ENCODE measurements around the gene RAB39B.

RAB39B gene

GRCh38 chrX:155216179-155216939 lies 47.9 kb downstream of the RAB39B start, which contains the start of gene VBP1:
Gene VBP1, plus strand, starts transcription at chrX:155216460. Its CDS starts 23 bp downstream, at chrX:155216483.
- DNase-seq (ENCODE audit: insufficient read length, low spot score) (peak; percentile 27), FAIRE-seq (no peak)
- TF ChIP-seq CTCF (IDR thresholded peaks at IDR 0.05; ENCODE audit: insufficient read depth, missing control alignments) = peak; percentile 19

- no peak for DNase-seq (ENCODE audit: insufficient read length, low spot score)
- no peak for TF ChIP-seq CTCF (IDR thresholded peaks at IDR 0.05; ENCODE audit: insufficient read depth, missing control alignments)
- no peak for FAIRE-seq
These were observed 48.7 kb downstream of the RAB39B start for GRCh38 chrX:155215443-155216178.

GRCh38 chrX:155213731-155214130 lies 50.6 kb downstream of the RAB39B start:
- FAIRE-seq (no peak), DNase-seq (ENCODE audit: insufficient read length, low spot score) (no peak)
- TF ChIP-seq CTCF (IDR thresholded peaks at IDR 0.05; ENCODE audit: insufficient read depth, missing control alignments) = no peak

- DNase-seq (ENCODE audit: insufficient read length, low spot score) = no peak
- FAIRE-seq = peak; percentile 25
- no peak for TF ChIP-seq CTCF (IDR thresholded peaks at IDR 0.05; ENCODE audit: insufficient read depth, missing control alignments)
These were observed 53.1 kb downstream of the RAB39B start for GRCh38 chrX:155211208-155211607.
